Thoracic aorta (tissue), 2 donors: ENCODE results near the gene CNTNAP2. TPM values are rescaled to one million over a fixed set of nuclear protein-coding genes. Genes with fewer than 3 reads are reported as not detected.

Source experiments
- ATAC-seq: fragments of 150-250 bp; one replicate; pipeline ENCODE4 v1.8.0; 2017; ENCODE audit warnings: low read depth; ENCODE audit not compliant: insufficient number of reproducible peaks, low FRiP score
- DNase-seq: peaks from one replicate; pipeline ENCODE4 v3.0.0-alpha.2; 2020; ENCODE audit warnings: low spot score
- H3K27ac ChIP-seq, 2 donors: fragments of 200-600 bp; sonication (generic); 1 replicate in 1 of 2; 2 replicates in 1 of 2; pipeline ENCODE4 v1.5.1; 2016; ENCODE audit warnings: mild to moderate bottlenecking in 2 of 2, moderate library complexity in 2 of 2
- H3K27me3 ChIP-seq: fragments of 200-600 bp; sonication (generic); replicated peaks from 2 replicates; pipeline ENCODE4 v1.6.0; 2016; ENCODE audit warnings: mild to moderate bottlenecking; ENCODE audit not compliant: insufficient read depth
- H3K36me3 ChIP-seq: fragments of 200-600 bp; sonication (generic); one replicate; pipeline ENCODE4 v1.5.1; 2016
- H3K4me1 ChIP-seq, 2 donors: fragments of 200-600 bp; sonication (generic); 1 replicate in 1 of 2; 2 replicates in 1 of 2; pipeline versions ENCODE4 v1.5.1 to v1.6.0; 2016; ENCODE audit warnings: low read depth in 2 of 2, mild to moderate bottlenecking in 1 of 2; ENCODE audit not compliant: control insufficient read depth in 1 of 2
- H3K4me3 ChIP-seq: fragments of 200-600 bp; sonication (generic); 2 replicates; pipeline ENCODE4 v1.5.1; 2016; ENCODE audit warnings: mild to moderate bottlenecking
- H3K9me3 ChIP-seq: fragments of 200-600 bp; sonication (generic); 2 replicates; pipeline ENCODE4 v1.5.1; 2016
- CTCF ChIP-seq: fragments of 200-600 bp; sonication (generic); IDR thresholded peaks from one replicate; pipeline ENCODE4 v1.5.1; 2019; ENCODE audit warnings: antibody characterized with exemption
- total RNA-seq, 2 donors: library from RNA; depleted of rRNA; stranded (reverse); fragments of >200 nt; gene quantifications; one replicate each; pipeline versions ENCODE4 v1.1.0 to v1.2.3, GENCODE V29; 2016

The CNTNAP2 gene
- total RNA-seq, 2 donors from 2014 or later, result not detected

GRCh38 chr7:146660839-146661238, 544.2 kb downstream of the CNTNAP2 start:
- no peak for TF ChIP-seq CTCF
- ATAC-seq, result no peak
- no peaks in the 10 kb centered on the region for H3K4me1 ChIP-seq

GRCh38 chr7:146661435-146661834, 544.8 kb downstream of the CNTNAP2 start:
- Histone ChIP-seq H3K27me3 (no peaks in the 10 kb centered on the region), H3K4me3 (no peak overlapping the region), H3K27ac (no peak overlapping the region), H3K4me1 (no peaks in the 10 kb centered on the region), H3K9me3 (no peaks in the 10 kb centered on the region), H3K36me3 (no peaks in the 10 kb centered on the region)
- no peak for TF ChIP-seq CTCF
- DNase-seq (no peak), ATAC-seq (no peak)

More at GRCh38 chr7:146660839-146661238, 544.2 kb downstream of the CNTNAP2 start:
- H3K4me3 ChIP-seq, result no peak overlapping the region
- no peak overlapping the region for H3K27ac ChIP-seq
- H3K27me3 ChIP-seq, result no peaks in the 10 kb centered on the region
- H3K9me3 ChIP-seq, result no peaks in the 10 kb centered on the region
- DNase-seq, result no peak
- no peaks in the 10 kb centered on the region for H3K36me3 ChIP-seq

- H3K4me1 ChIP-seq, result no peaks in the 10 kb centered on the region
- H3K36me3 ChIP-seq, result no peaks in the 10 kb centered on the region
- no peak for ATAC-seq
- H3K27me3 ChIP-seq, result no peaks in the 10 kb centered on the region
- H3K27ac ChIP-seq, result no peak overlapping the region
- TF ChIP-seq CTCF, result no peak
- no peaks in the 10 kb centered on the region for H3K9me3 ChIP-seq
- H3K4me3 ChIP-seq, result no peak overlapping the region
- no peak for DNase-seq
Measured at GRCh38 chr7:146661929-146662328, 545.3 kb downstream of the CNTNAP2 start.

GRCh38 chr7:146665023-146665422, 548.4 kb downstream of the CNTNAP2 start:
- Histone ChIP-seq H3K4me1 (no peaks in the 10 kb centered on the region), H3K4me3 (no peak overlapping the region), H3K36me3 (no peaks in the 10 kb centered on the region), H3K9me3 (peaks cover 4% of the 10 kb centered on the region), H3K27ac (no peak overlapping the region), H3K27me3 (no peaks in the 10 kb centered on the region)
- DNase-seq (no peak), ATAC-seq (no peak)
- no peak for TF ChIP-seq CTCF

- ATAC-seq, result no peak
Measured at GRCh38 chr7:146670532-146670931, 553.9 kb downstream of the CNTNAP2 start.

More at GRCh38 chr7:146670532-146670931, 553.9 kb downstream of the CNTNAP2 start:
- TF ChIP-seq CTCF, result no peak
- H3K27ac ChIP-seq, result no peak overlapping the region
- no peak overlapping the region for H3K4me3 ChIP-seq
- no peaks in the 10 kb centered on the region for H3K36me3 ChIP-seq
- DNase-seq, result no peak
- H3K27me3 ChIP-seq, result no peaks in the 10 kb centered on the region
- H3K9me3 ChIP-seq, result peaks cover 4% of the 10 kb centered on the region
- no peaks in the 10 kb centered on the region for H3K4me1 ChIP-seq
